NCI-H510A treated with DMSO at 0.1 percent for 48 hours (cell line): ENCODE measurements around the gene RAC2.

ENCODE experiments used
- DNase-seq: peaks from one replicate; lab custom pipeline; 2025; lab: John Stamatoyannopoulos, UW

Gene RAC2

GRCh38 chr22:37244114-37244921 lies at the start of gene RAC2:
TSS of gene RAC2 (minus strand) at chr22:37244269. CDS start at chr22:37244148, 121 bp downstream.
- no peak for DNase-seq

- DNase-seq: no peak
Observed at GRCh38 chr22:37293172-37293571, 49.1 kb upstream of the RAC2 start.

- DNase-seq: no peak
Observed at GRCh38 chr22:37292641-37293040, 48.6 kb upstream of the RAC2 start.

- no peak for DNase-seq
Observed at GRCh38 chr22:37291559-37292298, 47.7 kb upstream of the RAC2 start.

- no peak for DNase-seq
Observed at GRCh38 chr22:37290737-37291136, 46.7 kb upstream of the RAC2 start.

- DNase-seq: no peak
Observed at GRCh38 chr22:37289156-37289735, 45.2 kb upstream of the RAC2 start.

- DNase-seq: no peak
Observed at GRCh38 chr22:37288521-37288920, 44.5 kb upstream of the RAC2 start.

- no peak for DNase-seq
Observed at GRCh38 chr22:37287550-37287951, 43.5 kb upstream of the RAC2 start.

GRCh38 chr22:37285937-37286336 lies 41.9 kb upstream of the RAC2 start:
- no peak for DNase-seq

- DNase-seq: no peak
Observed at GRCh38 chr22:37284805-37285355, 40.8 kb upstream of the RAC2 start.

- no peak for DNase-seq
Observed at GRCh38 chr22:37284126-37284804, 40.2 kb upstream of the RAC2 start.

GRCh38 chr22:37283393-37283937 lies 39.4 kb upstream of the RAC2 start:
- DNase-seq: no peak

- no peak for DNase-seq
Observed at GRCh38 chr22:37282385-37282677, 38.3 kb upstream of the RAC2 start, which contains the start of gene CYTH4. TSS of gene CYTH4 (plus strand) at chr22:37282508. CDS start at chr22:37282570, 62 bp downstream.

GRCh38 chr22:37281646-37282384 lies 37.7 kb upstream of the RAC2 start:
- DNase-seq: no peak

- no peak for DNase-seq
Observed at GRCh38 chr22:37281195-37281594, 37.1 kb upstream of the RAC2 start.

GRCh38 chr22:37280718-37281117 lies 36.6 kb upstream of the RAC2 start:
- DNase-seq: no peak

- no peak for DNase-seq
Observed at GRCh38 chr22:37279331-37280181, 35.5 kb upstream of the RAC2 start.

- no peak for DNase-seq
Observed at GRCh38 chr22:37278261-37278660, 34.2 kb upstream of the RAC2 start.

- no peak for DNase-seq
Observed at GRCh38 chr22:37277384-37277783, 33.3 kb upstream of the RAC2 start.

GRCh38 chr22:37276776-37277175 lies 32.7 kb upstream of the RAC2 start:
- DNase-seq: no peak
